ENCODE data around the gene RIN2. TPM values are rescaled to one million over a fixed set of nuclear protein-coding genes. Genes with fewer than 3 reads are reported as not detected.

RIN2 gene
- total and polyA plus RNA-seq, 2 of the 13 experiments (the other 11 are each of a cell fraction or from before 2014, with no cell fraction given), result 2.5 to 5.1 TPM

GRCh38 chr20:19748681-19749080 lies 9.4 kb upstream of the RIN2 start (continued):
- TF ChIP-seq, protein P1, sequence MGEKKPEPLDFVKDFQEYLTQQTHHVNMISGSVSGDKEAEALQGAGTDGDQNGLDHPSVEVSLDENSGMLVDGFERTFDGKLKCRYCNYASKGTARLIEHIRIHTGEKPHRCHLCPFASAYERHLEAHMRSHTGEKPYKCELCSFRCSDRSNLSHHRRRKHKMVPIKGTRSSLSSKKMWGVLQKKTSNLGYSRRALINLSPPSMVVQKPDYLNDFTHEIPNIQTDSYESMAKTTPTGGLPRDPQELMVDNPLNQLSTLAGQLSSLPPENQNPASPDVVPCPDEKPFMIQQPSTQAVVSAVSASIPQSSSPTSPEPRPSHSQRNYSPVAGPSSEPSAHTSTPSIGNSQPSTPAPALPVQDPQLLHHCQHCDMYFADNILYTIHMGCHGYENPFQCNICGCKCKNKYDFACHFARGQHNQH (CRISPR knock-in tag; IDR thresholded peaks at IDR 0.05), result no peak
- TF ChIP-seq ZSCAN5A (CRISPR knock-in tag; IDR thresholded peaks at IDR 0.05; ENCODE audit: borderline replicate concordance), result no peak

GRCh38 chr20:19749618-19750071 lies 8.4 kb upstream of the RIN2 start:
- no peaks in the 10 kb centered on the region for H3K4me1 ChIP-seq (ENCODE audit: insufficient read depth, low read length)
- DNase-seq (ENCODE audit: low spot score) (no peak), FAIRE-seq (no peak), ATAC-seq (no peak)
- no peaks in the 10 kb centered on the region for H4K20me1 ChIP-seq (ENCODE audit: insufficient read depth, low read length)
- no peaks in the 10 kb centered on the region for H3K79me2 ChIP-seq (ENCODE audit: insufficient read depth, low read length)
- in situ Hi-C loops (cut with HindIII; ENCODE audit: extremely low pct_ligation_motif_present, low pct_unique_long_range_greater_than_20kb), result no loop called here
- CTCF ChIA-PET (ENCODE audit: low intra/inter-chr PET ratio, low total read pairs), result no interaction called here
- no TSS peak for BruUV-seq (replicated peaks)
- no peak overlapping the region for H2AFZ ChIP-seq (ENCODE audit: low read length)
- no peak overlapping the region for H3K27ac ChIP-seq (ENCODE audit: extremely low read length, insufficient read depth, low read length)
- peaks cover 0 to 7% of the 10 kb centered on the region in 2 experiments; a peak in 1 of 5 replicates for H3K27me3 ChIP-seq (ENCODE audit: control insufficient read depth in 1 of 2, insufficient read depth in 2 of 2, low read length in 2 of 2)
- H3K36me3 ChIP-seq (replicated peaks in 1 of 2; ENCODE audit: control insufficient read depth in 1 of 2, insufficient read depth in 2 of 2, low read length in 2 of 2), result no peaks in the 10 kb centered on the region
- WGBS (ENCODE audit: low lambda C conversion rate), result 20% methylated on average over 3 of the region's 3 CpGs
- peaks cover 9% of the 10 kb centered on the region; the same call in 1 of the 2 replicates for H3K9me3 ChIP-seq (ENCODE audit: low read length)
- POLR2A ChIA-PET, result no interaction called here
- no peak overlapping the region for H3K4me3 ChIP-seq (replicated peaks in 1 of 3; ENCODE audit: insufficient read depth in 1 of 3, low read depth in 2 of 3, low read length in 3 of 3)
- H3K9ac ChIP-seq (ENCODE audit: insufficient read depth, low read depth, low read length), result no peak overlapping the region
- intact Hi-C loops (cut with micrococcal nuclease; ENCODE audit: unreplicated experiment), result loop anchor here (10.0 kb wide), 1 partner anchor 145 kb away; no protein-coding TSS in a partner anchor
- H3K4me2 ChIP-seq (ENCODE audit: low read depth, low read length), result no peak overlapping the region
- TF ChIP-seq RERE (CRISPR knock-in tag; IDR thresholded peaks at IDR 0.05; ENCODE audit: low read depth), result no peak
- TF ChIP-seq SP5 (CRISPR knock-in tag; IDR thresholded peaks at IDR 0.05; ENCODE audit: borderline replicate concordance, low read depth), result no peak
- TF ChIP-seq ZBTB46 (CRISPR knock-in tag; IDR thresholded peaks at IDR 0.05; ENCODE audit: borderline replicate concordance), result no peak
- no peak for TF ChIP-seq LCORL (IDR thresholded peaks at IDR 0.05)
- TF ChIP-seq LCORL (CRISPR knock-in tag; IDR thresholded peaks at IDR 0.05), result no peak

All from HepG2 (cell line).